ENCODE data around the gene GOPC.
"Not testable (repeated sequence)": the region's sequence is repeated elsewhere in the genome, so short reads cannot be mapped to it uniquely, and the experiment has no call there.

GOPC gene

GRCh38 chr6:117525607-117526006, 76.7 kb downstream of the GOPC start:
- DNase-seq (ENCODE audit: low spot score) = no peak
- no peak for TF ChIP-seq CTCF (IDR thresholded peaks at IDR 0.05; ENCODE audit: extremely low read depth, missing control alignments)

- DNase-seq (ENCODE audit: low spot score) = no peak
- no peak for TF ChIP-seq CTCF (IDR thresholded peaks at IDR 0.05; ENCODE audit: extremely low read depth, missing control alignments)
Observed at GRCh38 chr6:117521791-117522502, 80.4 kb downstream of the GOPC start.

- no peak for DNase-seq (ENCODE audit: low spot score)
- no peak for TF ChIP-seq CTCF (IDR thresholded peaks at IDR 0.05; ENCODE audit: extremely low read depth, missing control alignments)
Observed at GRCh38 chr6:117520603-117521395, 81.5 kb downstream of the GOPC start.

- no peak for DNase-seq (ENCODE audit: low spot score)
- no peak for TF ChIP-seq CTCF (IDR thresholded peaks at IDR 0.05; ENCODE audit: extremely low read depth, missing control alignments)
Observed at GRCh38 chr6:117518870-117519269, 83.4 kb downstream of the GOPC start.

GRCh38 chr6:117517995-117518394, 84.3 kb downstream of the GOPC start:
- not testable (repeated sequence) for DNase-seq (ENCODE audit: low spot score)

GRCh38 chr6:117515326-117515725, 87.0 kb downstream of the GOPC start:
- TF ChIP-seq CTCF (IDR thresholded peaks at IDR 0.05; ENCODE audit: extremely low read depth, missing control alignments) = no peak

GRCh38 chr6:117514655-117515054, 87.7 kb downstream of the GOPC start:
- DNase-seq (ENCODE audit: low spot score) = no peak
- TF ChIP-seq CTCF (IDR thresholded peaks at IDR 0.05; ENCODE audit: extremely low read depth, missing control alignments) = no peak

More at GRCh38 chr6:117515326-117515725, 87.0 kb downstream of the GOPC start:
- DNase-seq (ENCODE audit: low spot score) = no peak
